H7 (cell line): ENCODE data around the gene SNRNP200. TPM values are rescaled to one million over a fixed set of nuclear protein-coding genes. Genes with fewer than 3 reads are reported as not detected.

Source experiments
- DNase-seq: peaks from one replicate; pipeline ENCODE4 v3.0.0; 2012
- H3K27me3 ChIP-seq: 2 replicates; pipeline ENCODE4 v1.6.0; 2011; ENCODE audit warnings: mild to moderate bottlenecking, low read length; ENCODE audit not compliant: control insufficient read depth, insufficient read depth
- H3K36me3 ChIP-seq: replicated peaks from 2 replicates; pipeline ENCODE4 v1.5.1; 2011; ENCODE audit warnings: low read length; ENCODE audit not compliant: control insufficient read depth, insufficient read depth
- H3K4me3 ChIP-seq: 2 replicates; pipeline ENCODE4 v1.5.1; 2011; ENCODE audit warnings: low read depth, mild to moderate bottlenecking, control low read depth, low read length, moderate library complexity; ENCODE audit not compliant: insufficient read depth
- total RNA-seq: library from RNA; depleted of rRNA; stranded (reverse); fragments of >200 nt; shearing (Covaris generic); gene quantifications from 2 replicates; pipeline ENCODE4 v1.2.3, GENCODE V29; 2014

SNRNP200 gene
- total RNA-seq, 1 experiment from 2014 or later, result 60.5 TPM

DNA sequence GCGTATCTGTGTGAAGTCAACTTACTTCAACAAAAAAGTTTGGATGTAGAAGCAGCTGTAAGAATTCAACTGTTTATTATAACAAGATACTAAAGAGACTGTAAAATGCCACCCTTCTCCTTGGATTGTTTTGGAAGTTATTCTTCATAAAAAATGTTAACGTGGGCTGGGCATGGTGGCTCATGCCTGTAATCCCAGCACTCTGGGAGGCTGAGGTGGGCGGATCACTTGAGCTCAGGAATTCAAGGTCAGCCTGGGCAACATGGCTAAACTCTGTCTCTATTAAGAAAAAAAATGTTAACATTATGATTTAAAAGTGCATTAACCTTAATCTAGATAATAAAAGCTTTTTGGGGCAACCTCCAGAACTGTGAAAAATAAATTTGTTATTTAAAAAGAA is 31.6 kb downstream of the SNRNP200 start:
- Histone ChIP-seq H3K36me3 (peaks cover 50% of the 10 kb centered on the region), H3K4me3 (no peak overlapping the region), H3K27me3 (no peaks in the 10 kb centered on the region)
- no peak for DNase-seq

DNA sequence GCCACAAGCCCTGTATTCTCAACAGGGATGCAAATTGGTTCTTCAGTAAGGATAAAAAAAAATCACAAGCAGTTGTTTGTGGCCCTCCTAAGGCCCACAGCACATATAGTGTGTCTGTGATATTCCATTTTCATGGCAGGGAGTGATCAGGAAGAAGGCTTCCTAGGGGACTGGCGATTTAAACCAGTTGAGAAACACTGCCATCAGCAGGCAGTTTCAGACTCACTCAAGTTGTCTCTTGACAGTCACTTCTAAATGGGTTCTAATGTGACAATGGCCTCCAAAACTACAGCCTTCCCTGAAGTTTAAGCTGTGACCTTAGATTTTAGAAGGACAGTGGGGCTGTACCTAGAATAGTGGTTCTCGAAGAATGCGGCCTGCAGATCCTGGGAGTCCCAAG is 33.4 kb downstream of the SNRNP200 start:
- H3K36me3 ChIP-seq, result peaks cover 45% of the 10 kb centered on the region
- H3K4me3 ChIP-seq, result no peak overlapping the region

DNA sequence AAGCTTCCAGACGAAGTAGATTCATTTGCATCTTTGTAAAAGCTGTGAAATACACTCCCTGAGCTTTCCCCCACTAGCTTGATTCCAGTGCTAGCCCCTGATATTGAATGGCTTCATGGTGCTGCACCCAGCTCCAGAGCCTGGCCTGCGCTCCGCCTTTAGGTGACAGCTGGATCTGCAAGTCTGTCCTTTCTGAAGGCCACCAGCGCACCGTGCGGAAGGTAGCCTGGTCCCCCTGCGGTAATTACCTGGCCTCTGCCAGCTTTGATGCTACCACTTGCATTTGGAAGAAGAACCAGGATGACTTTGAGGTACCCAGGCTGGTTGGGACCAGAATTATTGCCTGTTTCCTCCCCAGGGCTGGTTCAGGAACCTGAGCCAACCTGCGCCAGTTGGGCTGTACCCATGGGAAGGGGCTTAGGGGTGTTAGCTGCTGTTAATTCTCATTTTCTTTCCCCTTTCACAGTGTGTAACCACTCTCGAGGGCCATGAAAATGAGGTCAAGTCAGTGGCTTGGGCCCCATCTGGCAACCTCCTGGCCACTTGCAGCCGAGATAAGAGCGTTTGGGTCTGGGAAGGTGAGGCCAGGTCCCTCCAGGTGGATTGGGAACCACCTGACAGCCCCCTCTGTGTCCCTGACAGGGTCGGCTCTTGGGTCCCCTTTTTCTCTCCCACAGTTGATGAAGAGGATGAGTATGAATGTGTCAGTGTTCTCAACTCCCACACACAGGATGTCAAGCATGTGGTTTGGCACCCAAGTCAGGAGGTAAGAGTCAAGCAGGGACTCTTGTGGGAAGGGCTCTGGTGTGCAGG is 38.0 kb downstream of the SNRNP200 start:
- H3K27me3 ChIP-seq, result no peaks in the 10 kb centered on the region
- peak; percentile 72 for DNase-seq

More for the DNA sequence above, 33.4 kb downstream of the SNRNP200 start:
- H3K27me3 ChIP-seq, result no peaks in the 10 kb centered on the region
- DNase-seq, result no peak

DNA sequence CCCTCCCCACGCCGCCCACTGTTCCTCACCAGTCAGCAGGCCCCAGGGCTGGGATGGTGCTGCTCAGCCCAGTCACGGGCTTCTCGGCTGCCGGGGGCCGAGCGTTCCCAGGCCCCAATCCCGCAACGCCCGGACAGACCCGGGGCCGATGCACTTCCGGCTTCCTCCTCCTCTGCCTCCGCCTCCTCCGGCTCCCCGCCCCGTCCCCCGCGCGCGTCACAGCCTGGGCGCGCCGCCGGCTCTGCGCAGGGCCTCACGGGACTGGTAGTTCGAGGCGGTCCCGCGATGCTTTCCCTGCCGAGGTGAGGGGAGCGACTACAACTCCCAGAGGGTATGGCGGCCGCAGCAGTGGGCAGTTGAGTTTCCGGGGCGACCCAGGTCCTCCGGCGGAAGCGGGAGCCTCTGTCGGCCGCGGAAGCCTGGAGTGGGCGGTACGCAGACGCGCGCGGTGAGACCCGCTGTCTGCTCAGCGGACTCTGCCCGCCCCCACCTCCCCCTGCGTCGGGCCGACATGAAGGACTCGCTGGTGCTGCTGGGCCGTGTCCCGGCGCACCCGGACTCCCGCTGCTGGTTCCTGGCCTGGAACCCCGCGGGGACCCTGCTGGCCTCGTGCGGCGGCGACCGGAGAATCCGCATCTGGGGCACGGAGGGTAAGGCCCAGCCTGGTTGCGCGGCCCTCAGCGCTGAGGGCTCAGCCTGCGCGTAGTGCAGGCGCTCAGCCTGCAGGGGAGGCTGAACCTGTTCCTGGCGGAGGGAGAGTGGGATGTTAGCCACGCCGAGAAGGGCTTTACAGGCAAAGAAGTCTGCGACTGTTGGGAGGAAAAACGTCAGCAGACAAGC is 39.3 kb downstream of the SNRNP200 start, which contains the start of the genes CIAO1 and TMEM127:
CIAO1 (plus strand) TSS at position 386 of the 840 bp plus-strand sequence; CDS start at position 512, 126 bp downstream.
TMEM127 (minus strand) TSS at position 158 of the 840 bp plus-strand sequence. CDS start 616 bp downstream, outside the sequence.
- H3K36me3 ChIP-seq, result peaks cover 24% of the 10 kb centered on the region
- peak; percentile 98 for DNase-seq
- H3K27me3 ChIP-seq, result no peaks in the 10 kb centered on the region
- H3K4me3 ChIP-seq, result peak within 1 kb of the TSS; percentile 92

More for the DNA sequence above, 38.0 kb downstream of the SNRNP200 start:
- Histone ChIP-seq H3K36me3 (peaks cover 29% of the 10 kb centered on the region), H3K4me3 (no peak overlapping the region)

DNA sequence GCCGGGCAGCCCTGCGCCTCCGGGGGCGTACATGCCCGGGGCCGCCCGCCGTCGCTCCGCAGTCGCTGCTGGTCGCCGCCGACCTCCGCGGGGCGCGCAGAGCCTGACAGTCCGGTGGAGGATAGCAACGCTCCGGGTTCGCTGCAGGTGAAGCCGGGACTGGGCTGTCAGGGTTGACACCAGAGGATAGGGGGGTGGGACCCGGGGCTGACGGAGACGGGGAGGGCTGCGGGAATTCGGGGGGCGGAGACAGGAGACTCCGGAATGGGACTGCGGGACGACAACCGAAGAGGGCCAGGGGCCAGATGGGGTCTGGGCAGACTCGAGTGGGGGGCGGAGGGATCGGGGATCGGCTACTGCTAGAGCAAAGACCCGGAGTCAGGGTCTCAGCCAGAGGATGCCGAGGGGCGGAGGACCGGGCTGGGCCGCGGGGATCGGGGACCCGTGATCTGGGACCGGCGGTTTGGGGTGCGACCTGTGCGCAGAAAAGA is 40.0 kb downstream of the SNRNP200 start:
- H3K27me3 ChIP-seq, result no peaks in the 10 kb centered on the region
- peaks cover 22% of the 10 kb centered on the region for H3K36me3 ChIP-seq
- peak overlapping the region; percentile 92 for H3K4me3 ChIP-seq
- peak; percentile 93 for DNase-seq

DNA sequence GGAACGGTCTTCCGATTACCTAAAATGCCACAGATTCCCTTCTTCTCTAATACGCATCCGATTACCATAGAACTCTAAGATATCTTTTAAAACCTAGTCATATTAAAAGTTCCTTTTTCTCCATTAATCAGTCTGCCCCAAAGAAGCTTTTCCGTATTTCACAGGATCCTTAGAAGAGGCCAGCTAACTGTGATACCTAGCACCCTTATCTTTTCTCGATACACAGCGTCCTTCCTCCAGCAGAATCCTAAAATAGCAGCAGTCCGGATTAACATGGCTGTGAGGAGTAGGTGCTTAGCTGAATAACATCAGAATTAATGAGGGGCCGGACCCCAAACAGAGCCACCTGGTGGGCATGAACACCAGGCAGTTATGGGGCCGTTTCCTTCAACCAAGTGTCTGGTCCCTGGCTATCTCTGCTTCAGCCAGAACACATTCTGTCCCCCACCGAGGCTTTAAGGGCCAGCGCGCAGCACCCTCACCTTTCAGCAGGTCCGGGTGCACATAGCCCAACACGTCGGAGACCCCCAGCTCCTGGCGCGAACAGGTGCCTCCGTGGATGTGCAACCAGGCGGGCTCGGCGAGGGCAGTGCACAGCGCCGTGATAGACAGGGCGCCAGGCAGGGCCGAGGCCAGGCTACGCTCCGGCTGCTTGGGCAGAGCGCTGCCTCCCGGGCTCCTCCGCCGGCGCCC is 40.5 kb downstream of the SNRNP200 start:
- Histone ChIP-seq H3K36me3 (peaks cover 20% of the 10 kb centered on the region), H3K27me3 (no peaks in the 10 kb centered on the region), H3K4me3 (peak overlapping the region; percentile 92)
- DNase-seq, result peak; percentile 66

DNA sequence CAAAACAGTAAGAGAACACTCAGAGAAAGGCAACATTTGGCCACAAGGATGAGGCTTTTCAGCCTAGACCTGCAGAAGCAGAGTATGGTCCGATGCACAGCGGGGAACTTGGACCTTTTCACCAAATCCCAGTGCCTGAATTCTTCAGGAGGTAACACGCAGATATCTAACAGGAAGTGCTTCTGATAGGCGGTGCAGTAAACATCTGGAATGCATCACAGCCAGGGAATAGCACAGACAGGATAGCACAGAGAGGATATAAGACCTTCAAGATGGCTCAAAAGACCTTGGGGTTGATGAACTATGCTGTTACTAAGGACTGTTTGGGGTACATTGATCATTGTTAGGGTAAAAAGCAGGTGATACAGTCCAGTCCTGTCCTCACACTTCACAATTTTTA is 41.3 kb downstream of the SNRNP200 start:
- no peak overlapping the region for H3K4me3 ChIP-seq
- H3K36me3 ChIP-seq, result peaks cover 16% of the 10 kb centered on the region
- no peaks in the 10 kb centered on the region for H3K27me3 ChIP-seq
- DNase-seq, result no peak

DNA sequence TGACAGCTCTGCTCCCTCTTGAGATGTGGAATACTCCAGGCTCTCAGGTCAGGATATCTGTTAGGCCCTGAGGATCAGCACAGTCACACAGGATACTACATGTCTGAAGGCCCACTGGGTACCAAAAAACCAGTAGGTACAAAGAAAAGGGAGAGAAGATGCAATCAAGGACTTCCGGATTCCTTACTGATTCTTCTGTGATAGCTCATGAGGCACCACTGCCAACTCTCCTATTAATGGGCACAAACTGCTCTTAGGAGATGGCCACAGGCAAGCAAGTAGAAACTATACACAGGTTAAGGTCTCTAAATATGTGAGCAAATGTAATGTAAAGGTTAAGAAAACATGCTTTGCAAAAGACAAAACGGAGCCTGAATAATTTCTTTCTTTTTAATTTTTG is 43.0 kb downstream of the SNRNP200 start:
- Histone ChIP-seq H3K27me3 (no peaks in the 10 kb centered on the region), H3K4me3 (no peak overlapping the region), H3K36me3 (peaks cover 1% of the 10 kb centered on the region)
- no peak for DNase-seq

DNA sequence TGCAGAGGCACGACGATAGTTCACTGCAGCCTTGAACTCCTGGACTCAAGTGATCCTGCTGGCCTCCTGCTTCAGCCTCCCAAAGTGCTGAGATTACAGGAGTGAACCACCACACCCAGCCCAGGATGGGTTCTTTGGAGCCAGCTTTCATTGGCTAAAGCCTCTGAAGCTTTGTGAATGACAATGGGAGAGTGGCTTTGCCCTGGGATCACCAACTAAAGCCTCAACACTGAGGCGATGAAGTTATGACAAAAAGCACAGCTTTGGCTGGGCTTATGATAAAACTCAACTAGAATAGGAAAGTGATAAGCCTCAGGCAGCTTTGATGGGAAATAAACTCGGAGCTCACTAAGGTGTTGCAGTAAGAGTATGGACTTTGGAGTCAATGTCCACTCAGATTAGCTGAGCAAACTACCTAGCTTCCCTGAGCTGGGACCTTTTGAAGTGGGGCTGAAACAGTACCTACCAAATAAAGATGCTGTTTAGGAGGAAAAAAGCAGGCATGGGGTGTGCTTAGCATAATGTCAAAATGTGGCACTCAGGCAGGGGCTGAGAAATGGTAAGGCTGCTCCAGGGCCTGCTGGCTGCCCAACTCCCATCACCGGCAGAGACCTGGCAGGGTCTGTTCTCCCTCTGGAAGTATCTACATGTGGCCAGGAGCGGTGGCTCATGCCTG is 43.9 kb downstream of the SNRNP200 start:
- Histone ChIP-seq H3K4me3 (no peak overlapping the region), H3K27me3 (no peaks in the 10 kb centered on the region), H3K36me3 (no peaks in the 10 kb centered on the region; the same call in none of the 2 replicates)
- DNase-seq, result no peak

DNA sequence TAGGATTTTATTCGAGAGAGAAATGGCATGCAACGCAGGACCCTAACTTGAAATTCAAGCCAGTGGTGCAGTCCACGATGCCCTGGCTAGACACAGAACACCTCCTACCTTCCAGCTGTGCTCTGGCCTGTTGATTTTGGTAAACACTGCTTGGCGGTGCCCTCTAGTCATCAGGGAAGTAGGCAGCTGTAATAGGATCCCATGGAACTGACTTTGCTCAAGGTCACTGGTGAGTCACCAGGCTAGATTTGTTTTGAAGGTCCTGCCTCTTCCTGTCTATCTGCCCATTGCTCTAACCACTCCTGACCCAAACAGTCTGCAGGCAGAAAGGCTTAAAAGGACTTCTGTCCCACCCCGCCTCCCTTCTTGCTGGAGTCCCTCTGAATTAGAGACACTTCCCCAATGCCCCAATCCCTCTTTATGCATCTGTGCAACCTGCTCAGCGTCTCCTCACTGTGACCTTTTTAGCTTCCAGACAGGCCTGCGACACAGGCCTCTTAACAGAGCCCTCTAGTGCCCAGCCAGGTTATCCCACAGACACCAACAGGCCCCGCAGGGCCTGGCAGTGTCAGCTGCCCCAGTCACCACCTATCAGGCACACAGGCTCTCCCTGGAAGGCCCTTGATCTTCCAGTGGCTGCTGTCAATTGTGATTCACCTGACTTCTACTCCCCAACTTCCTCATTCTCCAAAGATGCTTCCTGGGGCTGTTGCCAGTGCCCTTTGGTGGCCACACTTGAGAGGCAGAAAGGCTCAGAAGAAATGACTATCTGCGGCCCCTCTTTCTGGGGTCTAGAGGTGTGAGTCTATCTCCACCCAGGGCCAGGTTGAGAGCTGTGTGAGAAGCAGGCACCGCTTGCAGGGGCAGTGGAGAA is 44.7 kb downstream of the SNRNP200 start:
- Histone ChIP-seq H3K36me3 (no peaks in the 10 kb centered on the region; the same call in none of the 2 replicates), H3K4me3 (no peak overlapping the region), H3K27me3 (no peaks in the 10 kb centered on the region)
- DNase-seq, result peak; percentile 87

DNA sequence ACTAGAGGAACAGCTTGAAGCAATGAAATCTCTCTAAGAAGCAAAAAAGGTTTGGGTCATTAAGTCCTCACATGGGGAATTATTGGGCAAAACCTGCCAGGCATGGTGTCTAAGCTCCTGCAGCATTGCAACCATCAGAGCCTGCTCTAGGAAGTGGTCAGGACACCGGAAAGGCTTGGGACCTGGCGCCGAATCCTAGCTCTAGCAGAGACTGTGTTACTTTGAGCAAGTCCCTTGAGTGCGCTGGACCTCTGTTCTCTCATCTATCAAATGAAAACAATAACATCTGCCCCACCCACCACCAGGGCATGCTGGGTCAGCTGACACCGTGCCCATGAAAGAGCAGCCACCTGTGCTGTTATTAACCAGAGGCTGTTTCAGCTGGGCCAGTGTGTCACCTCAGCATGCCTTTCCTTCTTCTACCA is 45.8 kb downstream of the SNRNP200 start:
- Histone ChIP-seq H3K36me3 (peaks cover 4% of the 10 kb centered on the region), H3K27me3 (no peaks in the 10 kb centered on the region), H3K4me3 (no peak overlapping the region)
- DNase-seq, result no peak

DNA sequence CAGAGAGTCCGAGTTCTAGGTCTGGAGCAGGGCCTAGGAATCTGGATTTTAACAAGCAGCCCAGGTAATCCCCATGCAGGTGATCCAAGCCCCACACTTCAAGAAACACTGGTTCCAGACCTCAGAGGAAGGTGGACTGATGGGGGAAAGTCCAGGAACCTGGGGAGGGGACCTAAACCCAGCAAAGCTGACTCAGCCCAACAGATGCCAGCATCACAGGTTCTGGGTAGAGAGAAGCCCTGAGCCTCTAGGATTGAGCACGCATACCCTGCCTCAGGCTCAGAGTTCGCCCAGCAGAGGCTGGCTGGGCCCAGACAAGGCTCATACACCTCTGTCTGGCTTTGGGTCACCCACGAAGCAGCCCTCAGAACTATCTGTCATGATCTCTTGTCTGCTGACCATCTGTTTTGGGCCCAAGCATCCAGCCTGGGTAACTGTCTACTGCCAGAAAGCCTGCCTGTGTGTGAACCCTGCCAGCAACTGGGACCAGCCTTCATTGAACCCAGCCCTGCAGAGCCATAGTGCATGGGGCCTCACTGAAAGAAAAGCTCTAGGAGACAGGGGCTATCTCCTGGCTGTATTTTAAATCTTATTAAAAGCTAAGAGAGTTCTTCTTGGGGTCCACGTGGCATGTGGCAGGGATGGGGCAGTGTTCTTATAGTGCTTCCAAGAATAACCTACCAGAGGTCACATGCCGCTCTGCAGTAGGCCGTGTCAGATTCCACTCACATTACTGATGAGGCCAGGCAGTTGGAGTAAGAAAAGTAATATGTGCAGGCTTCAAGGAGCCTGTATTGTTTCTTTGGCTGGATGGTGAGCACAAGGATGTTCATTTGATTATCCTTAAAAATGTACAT is 47.0 kb downstream of the SNRNP200 start:
- no peak overlapping the region for H3K4me3 ChIP-seq
- no peaks in the 10 kb centered on the region for H3K27me3 ChIP-seq
- DNase-seq, result no peak
- H3K36me3 ChIP-seq, result peaks cover 13% of the 10 kb centered on the region
